ENCODE data around the gene GPR35. TPM values are rescaled to one million over a fixed set of nuclear protein-coding genes. Genes with fewer than 3 reads are reported as not detected.

GPR35 gene
- total and polyA plus RNA-seq, 4 donors = 0.30 to 2.4 (median 0.44) TPM

DNA sequence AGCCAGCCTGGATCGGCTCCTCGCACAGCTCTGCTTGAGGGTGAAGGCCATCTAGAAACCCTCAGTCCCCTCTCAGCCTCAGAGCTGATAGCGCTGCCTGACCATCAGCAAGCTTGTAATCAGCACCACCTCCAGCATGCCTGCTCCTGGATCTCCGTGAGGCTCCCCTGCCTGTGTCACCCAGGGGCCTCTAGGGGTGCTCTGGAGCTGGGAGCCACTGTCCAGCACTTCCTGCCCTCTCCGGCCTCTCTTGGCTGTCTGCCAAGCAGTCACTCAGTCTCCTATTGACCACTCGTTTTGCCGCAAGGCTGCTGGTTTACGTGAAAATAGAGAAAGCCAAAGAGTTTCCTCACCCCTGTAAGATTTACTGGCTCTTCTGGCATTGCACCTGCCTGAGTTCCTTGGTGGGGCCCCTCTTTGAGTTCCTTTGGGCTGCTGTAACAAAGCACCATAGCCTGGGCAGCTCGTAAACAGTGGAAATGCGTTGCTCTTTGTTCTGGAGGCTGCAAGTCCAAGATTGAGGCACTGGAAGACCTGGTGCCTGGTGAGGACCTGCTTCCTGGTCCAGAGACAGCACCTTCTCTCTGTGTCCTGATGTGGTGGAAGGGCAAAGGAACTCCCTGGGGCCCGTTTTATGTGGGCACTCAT is 20.9 kb upstream of the GPR35 start:
- peak; percentile 78 for DNase-seq (ENCODE audit: low spot score)
- no peak overlapping the region for H3K4me3 ChIP-seq (ENCODE audit: low read depth in 1 of 3, low read length in 3 of 3)
- WGBS = 25% methylated on average over 11 of the region's 11 CpGs

More for the DNA sequence above, 20.9 kb upstream of the GPR35 start:
- no peak overlapping the region for H3K9ac ChIP-seq (ENCODE audit: low read depth in 1 of 2, low read length in 2 of 2)
- H3K4me1 ChIP-seq (ENCODE audit: control insufficient read depth in 4 of 4, insufficient read depth in 4 of 4, low read length in 3 of 4) = peaks cover 2 to 11% (median 6%) of the 10 kb centered on the region in 4 donors
- H3K36me3 ChIP-seq (ENCODE audit: control insufficient read depth in 4 of 4, insufficient read depth in 3 of 4, low read depth in 1 of 4, low read length in 3 of 4) = peaks cover 0 to 2% (median 1%) of the 10 kb centered on the region in 4 donors
- TF ChIP-seq RXRA (IDR thresholded peaks at IDR 0.05) = peak; percentile 16 to 50
- no peak for TF ChIP-seq HNF4G (IDR thresholded peaks at IDR 0.05)
- TF ChIP-seq, protein P1, sequence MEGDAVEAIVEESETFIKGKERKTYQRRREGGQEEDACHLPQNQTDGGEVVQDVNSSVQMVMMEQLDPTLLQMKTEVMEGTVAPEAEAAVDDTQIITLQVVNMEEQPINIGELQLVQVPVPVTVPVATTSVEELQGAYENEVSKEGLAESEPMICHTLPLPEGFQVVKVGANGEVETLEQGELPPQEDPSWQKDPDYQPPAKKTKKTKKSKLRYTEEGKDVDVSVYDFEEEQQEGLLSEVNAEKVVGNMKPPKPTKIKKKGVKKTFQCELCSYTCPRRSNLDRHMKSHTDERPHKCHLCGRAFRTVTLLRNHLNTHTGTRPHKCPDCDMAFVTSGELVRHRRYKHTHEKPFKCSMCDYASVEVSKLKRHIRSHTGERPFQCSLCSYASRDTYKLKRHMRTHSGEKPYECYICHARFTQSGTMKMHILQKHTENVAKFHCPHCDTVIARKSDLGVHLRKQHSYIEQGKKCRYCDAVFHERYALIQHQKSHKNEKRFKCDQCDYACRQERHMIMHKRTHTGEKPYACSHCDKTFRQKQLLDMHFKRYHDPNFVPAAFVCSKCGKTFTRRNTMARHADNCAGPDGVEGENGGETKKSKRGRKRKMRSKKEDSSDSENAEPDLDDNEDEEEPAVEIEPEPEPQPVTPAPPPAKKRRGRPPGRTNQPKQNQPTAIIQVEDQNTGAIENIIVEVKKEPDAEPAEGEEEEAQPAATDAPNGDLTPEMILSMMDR (IDR thresholded peaks at IDR 0.05; ENCODE audit: low read depth, low read length, missing input control) = peak; percentile 86
- peak; percentile 76 for TF ChIP-seq NR2F2 (IDR thresholded peaks at IDR 0.05)
- no peak for TF ChIP-seq FOXA1 (IDR thresholded peaks at IDR 0.05)
- peak; percentile 76 to 80 for TF ChIP-seq RAD21 (IDR thresholded peaks at IDR 0.05)
- no peak for TF ChIP-seq TAF1 (conservative IDR thresholded peaks at IDR 0.05)
- peak; percentile 30 to 50 for TF ChIP-seq HNF4A (conservative IDR thresholded peaks at IDR 0.05)
- peak; percentile 46 for TF ChIP-seq SP1 (IDR thresholded peaks at IDR 0.05)
- TF ChIP-seq, protein P2, sequence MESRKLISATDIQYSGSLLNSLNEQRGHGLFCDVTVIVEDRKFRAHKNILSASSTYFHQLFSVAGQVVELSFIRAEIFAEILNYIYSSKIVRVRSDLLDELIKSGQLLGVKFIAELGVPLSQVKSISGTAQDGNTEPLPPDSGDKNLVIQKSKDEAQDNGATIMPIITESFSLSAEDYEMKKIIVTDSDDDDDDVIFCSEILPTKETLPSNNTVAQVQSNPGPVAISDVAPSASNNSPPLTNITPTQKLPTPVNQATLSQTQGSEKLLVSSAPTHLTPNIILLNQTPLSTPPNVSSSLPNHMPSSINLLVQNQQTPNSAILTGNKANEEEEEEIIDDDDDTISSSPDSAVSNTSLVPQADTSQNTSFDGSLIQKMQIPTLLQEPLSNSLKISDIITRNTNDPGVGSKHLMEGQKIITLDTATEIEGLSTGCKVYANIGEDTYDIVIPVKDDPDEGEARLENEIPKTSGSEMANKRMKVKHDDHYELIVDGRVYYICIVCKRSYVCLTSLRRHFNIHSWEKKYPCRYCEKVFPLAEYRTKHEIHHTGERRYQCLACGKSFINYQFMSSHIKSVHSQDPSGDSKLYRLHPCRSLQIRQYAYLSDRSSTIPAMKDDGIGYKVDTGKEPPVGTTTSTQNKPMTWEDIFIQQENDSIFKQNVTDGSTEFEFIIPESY (IDR thresholded peaks at IDR 0.05) = no peak
- TF ChIP-seq, protein P3, sequence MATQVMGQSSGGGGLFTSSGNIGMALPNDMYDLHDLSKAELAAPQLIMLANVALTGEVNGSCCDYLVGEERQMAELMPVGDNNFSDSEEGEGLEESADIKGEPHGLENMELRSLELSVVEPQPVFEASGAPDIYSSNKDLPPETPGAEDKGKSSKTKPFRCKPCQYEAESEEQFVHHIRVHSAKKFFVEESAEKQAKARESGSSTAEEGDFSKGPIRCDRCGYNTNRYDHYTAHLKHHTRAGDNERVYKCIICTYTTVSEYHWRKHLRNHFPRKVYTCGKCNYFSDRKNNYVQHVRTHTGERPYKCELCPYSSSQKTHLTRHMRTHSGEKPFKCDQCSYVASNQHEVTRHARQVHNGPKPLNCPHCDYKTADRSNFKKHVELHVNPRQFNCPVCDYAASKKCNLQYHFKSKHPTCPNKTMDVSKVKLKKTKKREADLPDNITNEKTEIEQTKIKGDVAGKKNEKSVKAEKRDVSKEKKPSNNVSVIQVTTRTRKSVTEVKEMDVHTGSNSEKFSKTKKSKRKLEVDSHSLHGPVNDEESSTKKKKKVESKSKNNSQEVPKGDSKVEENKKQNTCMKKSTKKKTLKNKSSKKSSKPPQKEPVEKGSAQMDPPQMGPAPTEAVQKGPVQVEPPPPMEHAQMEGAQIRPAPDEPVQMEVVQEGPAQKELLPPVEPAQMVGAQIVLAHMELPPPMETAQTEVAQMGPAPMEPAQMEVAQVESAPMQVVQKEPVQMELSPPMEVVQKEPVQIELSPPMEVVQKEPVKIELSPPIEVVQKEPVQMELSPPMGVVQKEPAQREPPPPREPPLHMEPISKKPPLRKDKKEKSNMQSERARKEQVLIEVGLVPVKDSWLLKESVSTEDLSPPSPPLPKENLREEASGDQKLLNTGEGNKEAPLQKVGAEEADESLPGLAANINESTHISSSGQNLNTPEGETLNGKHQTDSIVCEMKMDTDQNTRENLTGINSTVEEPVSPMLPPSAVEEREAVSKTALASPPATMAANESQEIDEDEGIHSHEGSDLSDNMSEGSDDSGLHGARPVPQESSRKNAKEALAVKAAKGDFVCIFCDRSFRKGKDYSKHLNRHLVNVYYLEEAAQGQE (IDR thresholded peaks at IDR 0.05) = peak; percentile 91
- peak in 1 of 2 donors; percentile 62 for TF ChIP-seq GABPA (IDR thresholded peaks at IDR 0.05 in 1 of 2, conservative IDR thresholded peaks at IDR 0.05 in 1 of 2)
- peak overlapping the region in 1 of 2 donors; percentile 16 for H3K27ac ChIP-seq (ENCODE audit: low read depth in 1 of 2, low read length in 2 of 2)
- H3K9me3 ChIP-seq (ENCODE audit: control insufficient read depth in 4 of 4, low read length in 3 of 4) = no peaks in the 10 kb centered on the region
- H3K27me3 ChIP-seq (ENCODE audit: control insufficient read depth in 4 of 4, insufficient read depth in 4 of 4, low read length in 3 of 4) = no peaks in the 10 kb centered on the region
